ENCODE data around the gene MTA3.

GRCh38 chr2:42698940-42699339 lies 130.5 kb downstream of the MTA3 start:
- no peak for TF ChIP-seq POLR2A (IDR thresholded peaks at IDR 0.05)
- no peak for TF ChIP-seq CTCF (IDR thresholded peaks at IDR 0.05 in 8 of 11, conservative IDR thresholded peaks at IDR 0.05 in 3 of 11)
